Omental fat pad (tissue), 4 donors: ENCODE results near the gene MC4R. TPM values are rescaled to one million over a fixed set of nuclear protein-coding genes. Genes with fewer than 3 reads are reported as not detected.

Source experiments
- ATAC-seq: fragments of 150-250 bp; one replicate; pipeline ENCODE4 v1.9.1; 2016; ENCODE audit warnings: mild to moderate bottlenecking, moderate library complexity; ENCODE audit not compliant: low FRiP score
- DNase-seq: peaks from one replicate; pipeline ENCODE4 v3.0.0-alpha.2; 2019; ENCODE audit warnings: low spot score
- CTCF ChIP-seq, 3 donors: fragments of 450-650 bp; IDR thresholded peaks; one replicate each; pipeline ENCODE4 v1.5.1; 2016 to 2017; ENCODE audit warnings: antibody characterized with exemption in 3 of 3, mild to moderate bottlenecking in 3 of 3, moderate library complexity in 2 of 3
- total RNA-seq, 4 donors: library from RNA; depleted of rRNA; stranded (reverse); fragments of >200 nt; gene quantifications; one replicate each; pipeline ENCODE4 v1.1.0, GENCODE V29; 2016

Gene MC4R
- total RNA-seq, 4 donors from 2014 or later: 0.28 TPM; not detected in 3

GRCh38 chr18:60404486-60405085 lies 32.0 kb upstream of the MC4R start:
- DNase-seq (no peak), ATAC-seq (no peak)
- no peak for TF ChIP-seq CTCF (IDR thresholded peaks at IDR 0.05)

GRCh38 chr18:60401346-60401745 lies 28.8 kb upstream of the MC4R start:
- TF ChIP-seq CTCF (IDR thresholded peaks at IDR 0.05): no peak
- ATAC-seq (no peak), DNase-seq (no peak)

GRCh38 chr18:60391571-60392226 lies 19.1 kb upstream of the MC4R start:
- TF ChIP-seq CTCF (IDR thresholded peaks at IDR 0.05): no peak
- ATAC-seq (no peak), DNase-seq (no peak)

- TF ChIP-seq CTCF (IDR thresholded peaks at IDR 0.05): no peak
- DNase-seq (no peak), ATAC-seq (no peak)
Measured at GRCh38 chr18:60389314-60389713, 16.7 kb upstream of the MC4R start.

- DNase-seq: no peak
- ATAC-seq: no peak
- no peak for TF ChIP-seq CTCF (IDR thresholded peaks at IDR 0.05)
Measured at GRCh38 chr18:60385693-60386092, 13.1 kb upstream of the MC4R start.

- ATAC-seq: no peak
- no peak for DNase-seq
- TF ChIP-seq CTCF (IDR thresholded peaks at IDR 0.05): no peak
Measured at GRCh38 chr18:60383893-60384292, 11.3 kb upstream of the MC4R start.
